SHP77 treated with DMSO at 0.1 percent for 48 hours (cell line): Measurements from ENCODE around the gene SLC13A5.
"Not testable (repeated sequence)": the region's sequence is repeated elsewhere in the genome, so short reads cannot be mapped to it uniquely, and the experiment has no call there.

ENCODE experiments used
- DNase-seq: peaks from one replicate; lab custom pipeline; 2025; lab: John Stamatoyannopoulos, UW

The SLC13A5 gene

DNA sequence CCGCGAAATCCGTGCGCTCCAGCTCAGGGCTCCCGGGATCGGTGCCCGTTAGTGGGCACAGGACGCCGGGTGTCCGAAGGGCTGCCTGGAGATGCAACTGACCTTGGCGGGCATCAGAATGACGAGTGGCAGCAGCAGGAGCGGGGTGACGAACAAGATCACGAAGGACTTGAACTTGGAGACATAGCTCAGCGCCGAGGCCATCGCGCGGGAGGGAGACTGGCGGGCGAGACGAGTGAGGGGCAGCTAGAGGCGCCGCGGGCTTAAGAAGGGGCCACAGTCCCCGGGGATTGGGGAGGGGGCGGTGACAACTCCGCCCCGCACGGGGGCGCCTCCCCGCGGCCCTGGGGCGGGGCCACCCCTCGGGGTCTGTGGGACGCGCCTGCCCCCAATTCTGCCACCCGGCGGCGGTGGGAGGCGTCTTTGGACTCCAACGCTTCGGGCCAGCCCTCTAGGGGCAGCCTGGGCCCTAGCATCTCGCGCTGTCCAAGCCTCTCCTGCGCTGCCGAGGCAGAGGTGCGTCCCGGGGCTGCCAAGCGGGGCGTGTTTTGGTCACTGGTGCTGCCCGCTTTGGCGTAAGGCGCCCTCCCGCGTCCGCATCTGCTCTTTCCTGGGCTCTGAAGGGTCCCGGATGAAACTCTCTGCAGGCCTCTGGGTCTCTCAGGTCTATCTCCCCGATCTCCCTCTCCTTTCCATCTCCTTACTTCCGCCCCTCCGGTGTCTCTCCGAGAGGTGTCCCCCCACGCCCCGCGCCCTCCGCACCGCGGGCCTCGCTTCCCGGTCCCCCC is at the start of gene SLC13A5:
Gene SLC13A5 (minus strand): TSS at position 240 of the 788 bp plus-strand sequence. CDS start 36 bp downstream, at position 204.
- DNase-seq = no peak

DNA sequence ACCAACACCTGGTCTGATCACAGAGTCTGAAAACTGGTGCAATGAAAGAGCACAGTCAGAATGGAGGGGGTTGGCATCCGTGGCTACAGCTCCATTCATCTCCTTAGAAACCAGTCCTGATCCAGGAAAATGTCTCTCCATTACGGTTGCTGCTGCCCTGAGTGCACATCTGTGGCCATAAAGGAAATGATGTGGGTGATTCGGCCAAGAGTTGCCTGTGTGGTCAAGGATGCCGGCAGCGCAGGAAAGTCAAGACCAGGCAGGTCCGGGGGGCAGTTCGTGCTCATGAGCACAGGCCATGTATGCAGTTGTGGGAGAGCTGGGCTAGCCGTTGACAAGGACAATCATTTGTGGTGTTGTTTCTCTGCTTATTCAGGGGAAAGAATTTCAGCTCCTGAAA is 48.6 kb upstream of the SLC13A5 start:
- no peak for DNase-seq

DNA sequence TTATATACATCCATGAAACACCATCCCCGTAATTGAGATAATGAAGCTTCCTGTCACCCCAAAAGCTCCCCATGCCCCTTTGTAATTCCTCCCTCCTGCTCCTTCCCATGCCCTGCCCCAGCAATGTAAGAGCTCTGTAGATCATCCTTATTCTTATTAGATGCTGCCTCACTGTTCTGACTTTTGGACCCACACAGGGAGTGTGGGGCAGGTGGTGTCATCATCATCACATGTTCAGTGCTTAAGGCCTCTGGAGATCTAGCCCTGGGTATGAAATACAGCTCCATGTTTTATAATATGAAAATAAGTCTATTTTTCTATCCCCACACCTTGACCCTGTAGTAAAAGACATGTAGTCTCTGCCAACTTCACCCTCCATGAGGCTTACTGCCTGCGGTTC is 44.6 kb upstream of the SLC13A5 start:
- DNase-seq = no peak

DNA sequence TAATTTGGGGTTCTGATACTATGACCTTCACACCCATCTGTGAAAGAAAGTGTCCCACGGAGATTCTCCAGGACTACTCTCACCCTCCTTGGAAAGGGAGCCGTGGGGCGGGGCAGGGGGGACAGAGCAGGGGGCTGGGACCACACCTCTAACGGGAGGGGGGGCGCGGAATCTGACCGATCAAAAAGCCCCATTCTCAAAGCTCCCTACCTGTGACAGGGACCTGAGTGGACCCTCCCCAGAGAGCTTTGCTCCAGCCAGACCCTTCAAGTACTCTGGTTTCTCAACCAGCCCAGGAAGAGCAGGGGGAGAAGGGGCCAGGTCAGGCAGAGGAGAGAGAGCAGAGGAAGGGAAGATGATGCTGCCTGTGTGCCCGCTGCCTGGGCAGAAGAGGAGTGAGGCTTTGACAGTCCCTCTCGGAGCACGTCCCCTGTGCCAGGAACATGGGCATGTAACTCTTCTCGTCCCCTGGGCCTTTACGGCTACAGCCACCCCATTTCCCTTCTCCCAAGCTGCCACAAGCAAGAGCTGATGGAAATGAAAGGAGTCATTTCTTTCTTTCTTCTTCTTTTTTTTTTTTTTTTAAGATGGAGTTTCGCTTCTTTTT is 43.4 kb upstream of the SLC13A5 start:
- no peak for DNase-seq

DNA sequence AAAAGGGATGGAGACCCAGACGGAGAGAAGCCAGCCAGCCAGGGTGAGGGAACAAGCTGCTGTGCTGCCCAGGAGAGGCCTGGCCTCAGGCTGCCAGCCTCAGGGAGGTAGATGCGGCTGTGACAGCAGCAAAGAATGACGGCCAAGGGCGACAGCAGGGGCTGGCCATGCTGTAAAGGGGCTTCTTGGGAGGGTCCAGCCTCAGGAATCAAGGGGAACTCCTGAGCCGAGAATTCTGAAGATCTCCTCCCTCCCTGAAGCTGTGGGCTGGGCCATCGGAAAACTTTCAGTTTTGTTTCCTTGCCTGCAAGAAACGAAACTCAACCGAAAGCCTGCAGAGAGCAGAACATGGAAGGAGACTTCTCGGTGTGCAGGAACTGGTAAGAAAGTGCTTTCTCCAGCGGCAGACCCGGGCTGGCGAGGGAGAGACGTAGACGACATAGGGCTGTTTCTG is 42.6 kb upstream of the SLC13A5 start, which contains the start of gene XAF1:
Gene XAF1 (plus strand): TSS at position 316 of the 454 bp plus-strand sequence. CDS start 33 bp downstream, at position 349.
- no peak for DNase-seq

DNA sequence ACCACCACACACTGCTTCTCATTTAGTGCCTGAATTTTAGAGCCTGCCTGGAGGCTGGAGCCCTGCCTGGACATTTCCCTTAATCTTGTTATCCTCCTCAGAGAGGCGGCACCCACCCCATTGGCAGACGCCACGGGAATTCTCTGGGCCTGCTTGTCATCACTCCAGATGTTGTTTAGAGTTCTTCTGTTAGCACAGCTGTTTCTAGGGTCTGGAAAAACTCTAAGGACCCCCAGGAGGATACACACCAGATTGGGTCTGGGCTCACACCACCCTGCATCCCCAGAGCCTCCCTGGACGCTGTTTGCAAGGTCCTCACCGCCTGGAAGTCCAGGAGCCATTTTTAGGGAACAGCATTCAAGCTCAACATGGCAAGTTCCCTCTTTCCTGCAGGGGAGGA is 42.1 kb upstream of the SLC13A5 start:
- no peak for DNase-seq

DNA sequence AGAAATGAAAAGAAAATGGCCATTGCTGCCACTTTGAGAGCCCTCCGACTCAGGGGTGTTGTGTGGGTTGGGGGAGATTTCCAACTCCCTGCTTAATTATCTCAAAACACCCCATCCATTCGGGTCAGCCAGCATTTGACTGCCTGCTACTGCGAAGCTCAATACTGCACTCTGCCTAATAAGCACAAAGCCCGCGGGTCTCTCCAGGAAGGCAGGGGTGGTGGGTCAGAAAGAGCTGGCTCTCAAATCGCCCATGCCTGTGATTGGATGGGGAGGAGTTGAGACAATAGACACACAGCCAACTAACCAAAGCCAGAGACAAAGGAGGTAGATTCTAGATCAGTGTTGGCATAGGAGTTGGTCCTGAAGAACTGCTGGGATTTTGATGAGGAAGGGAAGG is 40.4 kb upstream of the SLC13A5 start:
- DNase-seq = no peak

DNA sequence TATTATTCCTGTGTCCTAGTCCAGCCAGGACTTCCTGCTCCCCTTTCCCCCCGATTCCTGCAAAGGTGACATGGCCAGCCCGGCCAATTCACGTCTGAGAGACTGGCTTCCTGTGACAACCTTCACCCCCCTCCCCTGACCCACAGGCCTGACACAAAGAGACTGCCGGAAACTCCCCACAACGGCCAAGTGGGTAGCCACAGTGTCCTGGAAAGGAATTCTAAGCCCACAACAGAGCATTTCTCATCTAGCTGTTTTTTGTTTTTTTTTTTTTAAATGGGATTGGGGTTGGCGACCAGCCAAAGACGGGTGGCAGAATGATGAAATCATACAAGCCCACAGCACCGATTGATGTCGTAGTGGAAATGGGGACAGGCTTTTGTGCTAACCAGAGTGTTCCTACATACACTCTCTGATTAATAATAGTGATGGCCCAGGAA is 39.9 kb upstream of the SLC13A5 start:
- no peak for DNase-seq

DNA sequence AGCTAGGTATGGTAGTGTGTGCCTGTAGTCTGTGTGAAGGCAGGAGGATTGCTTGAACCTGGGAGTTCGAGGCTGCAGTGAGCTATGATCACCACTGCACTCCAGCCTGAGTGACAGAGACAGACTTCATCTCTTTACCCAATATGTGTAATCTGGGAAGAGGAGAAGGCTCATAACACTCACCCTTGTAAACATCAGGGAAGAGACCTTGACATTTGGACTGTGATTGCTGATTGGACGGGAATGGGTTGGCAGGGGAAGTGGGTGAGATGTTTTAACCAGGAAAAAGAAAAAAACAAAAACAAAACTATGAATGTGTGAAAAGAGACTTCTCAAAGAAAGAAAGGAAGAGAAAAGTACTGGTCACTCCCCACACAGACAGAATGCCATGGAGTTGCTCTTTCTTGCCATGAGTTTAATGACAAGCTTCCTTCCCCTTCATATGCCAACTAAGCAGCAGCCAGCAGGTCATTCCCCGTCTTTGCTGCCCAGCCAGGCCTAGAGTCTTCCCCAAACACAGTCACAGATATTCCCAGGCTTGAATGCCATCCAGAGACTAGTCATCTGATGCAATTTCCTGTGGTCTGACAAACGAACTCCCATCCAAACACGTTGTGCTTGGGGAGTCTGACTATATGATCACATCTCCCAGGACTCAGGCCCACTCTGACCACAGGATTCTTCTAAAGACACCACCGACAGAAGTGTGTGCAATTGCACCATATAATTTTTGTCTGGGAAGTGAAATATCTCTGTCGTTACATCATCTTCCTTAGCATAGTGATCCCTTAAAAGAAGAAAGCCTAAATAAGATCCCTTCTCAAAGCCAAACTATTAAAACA is 39.1 kb upstream of the SLC13A5 start:
- no peak for DNase-seq

DNA sequence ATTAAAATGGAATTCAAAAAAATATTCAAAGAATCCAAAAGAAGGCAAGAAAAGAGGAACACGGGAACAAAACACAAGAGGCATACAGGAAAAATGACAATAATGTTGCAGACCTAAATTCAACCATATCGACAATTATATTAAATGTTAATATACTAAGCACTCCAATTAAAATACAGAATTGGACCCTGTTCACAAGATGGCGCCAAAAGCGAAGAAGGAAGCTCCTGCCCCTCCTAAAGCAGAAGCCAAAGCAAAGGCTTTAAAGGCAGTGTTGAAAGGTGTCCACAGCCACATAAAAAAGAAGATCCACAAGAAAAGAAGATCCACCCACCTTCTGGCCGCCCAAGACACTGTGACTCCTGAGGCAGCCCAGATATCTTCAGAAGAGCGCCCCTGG is 36.4 kb upstream of the SLC13A5 start:
- no peak for DNase-seq

DNA sequence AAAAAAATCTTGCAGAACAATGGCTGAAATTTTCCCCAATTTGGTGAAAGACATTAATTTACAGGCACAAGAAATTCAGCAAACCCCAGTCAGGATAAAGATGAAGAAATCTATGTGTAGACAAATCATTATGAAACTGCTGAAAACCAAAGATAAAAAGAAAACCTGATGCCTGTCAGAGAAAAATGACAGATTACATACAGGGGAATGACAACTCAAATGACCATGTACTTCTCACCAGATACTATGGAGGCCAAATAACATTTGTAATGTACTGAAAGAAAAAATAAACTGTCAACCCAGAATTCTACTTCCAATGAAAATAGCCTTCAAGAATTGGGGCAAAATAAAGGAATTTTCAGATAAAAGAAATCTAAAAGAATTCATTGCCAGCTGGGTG is 35.4 kb upstream of the SLC13A5 start:
- DNase-seq = no peak

DNA sequence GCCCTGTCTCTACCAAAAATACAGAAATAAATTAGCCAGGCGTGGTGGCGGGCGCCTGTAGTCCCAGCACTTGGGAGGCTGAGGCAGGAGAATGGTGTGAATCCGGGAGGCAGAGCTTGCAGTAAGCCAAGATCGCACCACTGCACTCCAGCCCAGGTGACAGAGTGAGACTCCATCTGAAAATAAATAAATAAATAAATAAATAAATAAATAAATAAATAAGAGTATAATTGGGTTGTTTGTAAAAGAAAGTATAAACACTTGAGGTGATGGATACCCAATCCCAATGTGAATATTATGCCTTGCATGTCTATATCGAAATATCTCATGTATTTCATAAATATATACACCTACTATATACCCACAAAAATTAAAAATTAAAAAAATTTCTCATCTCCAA is 33.5 kb upstream of the SLC13A5 start:
- DNase-seq = not testable (repeated sequence)

DNA sequence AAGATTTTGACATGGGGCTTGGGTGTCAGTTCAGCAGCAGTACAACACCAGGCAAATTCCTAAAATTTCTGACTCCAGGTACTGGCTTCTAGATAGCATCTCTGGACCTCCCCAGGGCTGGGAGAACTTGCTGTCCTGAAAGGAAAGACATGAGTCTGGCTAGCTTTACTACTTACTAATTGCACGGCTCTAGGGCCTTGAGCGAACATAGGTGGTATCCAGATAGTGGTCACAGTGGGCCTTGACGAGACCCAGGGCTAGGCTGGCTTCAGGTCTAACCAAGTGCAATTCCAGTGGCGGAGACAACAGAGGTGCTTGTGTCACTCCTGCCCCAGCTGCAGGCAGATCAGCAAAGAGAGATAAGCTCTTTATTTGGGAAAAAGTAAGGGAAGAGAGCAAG is 16.4 kb upstream of the SLC13A5 start:
- DNase-seq = no peak

DNA sequence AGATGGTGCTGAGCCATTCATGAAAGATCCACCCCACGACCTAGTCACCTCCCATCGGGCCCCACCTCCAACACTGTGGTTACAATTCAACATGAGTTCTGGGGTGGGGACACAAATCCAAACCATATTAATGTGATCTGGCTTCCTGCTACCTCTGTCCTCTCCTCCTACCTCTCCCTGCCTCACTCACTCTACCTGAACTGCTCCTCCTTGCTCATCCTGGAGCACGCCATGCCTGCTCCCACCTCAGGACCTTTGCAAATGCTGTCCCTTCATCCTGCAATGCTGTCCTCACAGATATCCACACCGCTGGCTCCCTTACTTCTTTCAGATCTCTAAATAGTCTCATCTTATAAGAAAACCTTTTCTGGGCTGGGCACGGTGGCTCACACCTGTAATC is 10.8 kb upstream of the SLC13A5 start:
- no peak for DNase-seq

DNA sequence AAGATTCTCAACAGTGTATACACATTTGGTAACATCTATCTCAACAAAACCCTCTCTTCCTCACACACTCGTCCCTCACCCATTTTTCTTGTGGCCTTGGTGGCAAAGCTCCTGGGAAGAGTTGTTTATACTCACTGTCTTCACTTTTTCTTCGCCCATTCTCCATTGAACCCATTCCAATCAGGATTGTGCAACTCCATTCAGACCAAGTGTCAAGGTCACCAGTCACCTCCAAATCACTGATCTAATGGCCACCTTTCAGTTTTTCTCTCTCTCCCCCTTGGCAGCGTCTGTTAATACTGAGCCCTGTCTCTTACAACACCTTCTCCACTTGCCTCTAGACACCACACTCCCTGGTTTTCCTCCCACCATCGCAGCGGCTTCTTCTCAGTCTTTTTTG is 8.6 kb upstream of the SLC13A5 start:
- DNase-seq = no peak

DNA sequence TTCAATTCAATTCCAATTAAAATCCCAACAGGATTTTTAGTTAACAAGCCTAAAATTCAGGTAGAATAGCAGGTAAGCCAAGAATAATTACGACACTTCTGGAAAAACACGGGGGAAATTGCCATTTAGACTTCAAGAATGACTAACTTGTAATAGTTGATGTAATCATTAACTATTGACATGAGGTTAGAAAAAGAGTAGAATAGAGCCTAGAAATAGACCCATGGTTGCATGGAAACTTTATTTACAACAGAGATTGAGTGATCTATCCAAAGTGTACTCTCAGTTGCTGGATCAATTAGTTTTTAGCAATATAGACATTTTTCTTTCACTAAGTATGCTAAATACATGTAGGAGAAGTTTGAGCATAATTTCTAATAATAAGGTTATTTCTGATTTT is 3.6 kb upstream of the SLC13A5 start:
- no peak for DNase-seq

DNA sequence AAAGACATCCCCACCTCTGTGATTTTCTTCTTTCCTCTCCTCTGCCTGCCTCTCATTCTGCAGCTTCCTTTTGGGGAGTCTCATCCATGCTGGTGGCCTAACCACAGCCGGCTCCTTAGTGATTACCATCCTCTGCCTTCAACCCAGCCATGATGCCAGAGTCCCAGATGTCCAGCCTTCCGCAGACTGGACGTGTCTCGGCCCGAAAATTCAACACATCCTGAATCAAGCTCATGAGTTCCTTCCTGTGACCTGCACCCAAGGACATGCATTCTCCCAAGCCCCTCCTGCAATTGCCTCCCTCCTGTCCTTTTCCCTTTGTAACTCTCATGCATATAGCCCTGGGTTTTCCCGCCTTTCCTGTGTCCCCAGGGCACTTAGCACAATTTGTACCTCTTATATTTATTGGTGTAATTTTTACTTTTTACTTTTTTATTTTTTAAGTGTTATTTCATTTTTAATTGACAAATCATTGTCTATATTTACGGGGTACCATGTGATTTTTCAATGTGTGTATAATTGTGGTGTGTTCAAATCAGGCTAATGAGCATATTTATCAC is 1.2 kb upstream of the SLC13A5 start:
- DNase-seq = no peak

DNA sequence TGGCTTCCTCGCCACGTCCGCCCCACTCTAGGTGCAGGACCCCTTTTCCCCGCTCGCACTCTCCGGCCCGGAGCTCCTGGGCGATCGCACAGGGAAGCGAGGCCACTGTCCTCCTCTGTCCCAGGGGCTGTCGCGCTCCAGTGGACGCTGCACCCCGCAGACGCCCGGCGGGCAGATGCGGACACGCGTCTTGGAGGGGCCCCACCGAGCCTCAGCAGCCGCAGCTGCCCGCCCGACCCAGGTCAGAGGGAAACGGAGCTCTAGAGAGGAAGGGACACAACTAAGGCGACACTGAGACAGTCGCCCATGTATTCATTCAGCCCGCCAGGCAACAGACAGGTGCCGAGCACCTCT is 726 bp upstream of the SLC13A5 start:
- no peak for DNase-seq

DNA sequence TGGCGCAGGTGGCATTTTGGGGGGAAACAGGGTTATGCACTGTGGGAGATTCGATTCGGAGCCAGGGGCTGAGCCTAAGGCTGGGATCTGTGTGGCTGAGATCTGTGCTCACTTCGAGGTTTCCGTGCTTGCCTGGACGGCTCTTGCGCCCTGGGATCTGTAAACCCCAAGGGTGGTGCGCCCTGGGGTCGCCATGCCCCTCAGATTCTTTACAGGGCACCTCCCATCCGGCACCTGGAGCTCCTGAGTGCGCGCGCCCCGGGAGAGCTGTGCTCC is 377 bp downstream of the SLC13A5 start:
- DNase-seq = no peak

DNA sequence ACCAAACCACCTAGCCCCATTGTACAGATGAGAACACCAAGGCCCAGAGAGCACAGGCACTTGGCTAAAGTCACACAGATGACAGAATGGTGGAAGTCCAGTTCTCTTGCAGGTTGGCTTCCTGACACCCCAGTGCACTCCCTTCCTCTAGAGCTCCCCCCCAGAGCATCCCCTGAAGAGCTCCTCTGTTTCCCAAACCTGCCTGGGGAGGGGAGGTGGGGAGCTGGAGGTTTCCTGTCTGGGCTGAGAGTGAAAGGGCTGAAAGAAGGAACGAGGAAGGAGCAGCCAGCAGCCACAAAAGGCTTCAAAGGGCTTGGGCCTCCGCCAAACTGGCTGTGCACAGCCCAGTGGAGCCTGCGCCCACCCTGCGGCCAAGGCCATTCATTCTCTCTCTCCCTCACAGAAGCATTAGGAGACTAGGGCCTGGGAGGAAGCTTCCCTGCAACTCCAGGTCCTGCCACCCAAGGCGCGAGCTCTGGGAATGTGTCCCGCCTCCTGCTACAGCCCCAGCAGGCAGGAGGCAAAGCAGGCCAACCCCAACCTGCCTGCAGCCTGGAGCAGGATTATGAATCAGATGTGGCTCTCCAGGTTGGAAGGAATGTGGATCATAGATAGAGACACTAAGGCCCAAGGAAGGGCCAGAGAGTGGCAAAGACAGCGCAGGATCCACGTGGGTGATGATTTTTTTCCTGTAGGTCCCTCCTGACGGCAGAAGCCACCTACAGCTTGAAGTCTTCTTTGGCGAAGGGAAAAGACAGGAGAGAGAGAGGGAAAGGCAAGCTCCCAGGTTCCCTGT is 913 bp downstream of the SLC13A5 start:
- DNase-seq = no peak

DNA sequence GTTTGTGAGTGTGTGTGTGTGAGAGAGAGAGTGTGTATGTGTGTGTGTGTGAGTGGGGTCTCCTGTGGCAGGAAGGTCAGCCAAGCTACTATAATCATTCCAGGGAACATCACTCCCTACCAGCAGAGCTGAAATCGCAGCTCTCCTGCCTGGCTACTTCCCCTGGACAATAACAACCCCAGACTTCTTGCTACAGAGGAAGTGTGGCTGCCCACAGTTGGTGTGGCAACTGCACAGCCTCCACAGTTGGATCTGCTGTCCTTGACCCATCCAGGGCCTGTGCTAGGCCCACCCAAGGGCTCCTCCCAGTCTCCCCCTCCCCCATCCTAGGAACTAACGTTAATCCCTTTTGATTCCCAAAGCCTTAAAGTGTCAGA is 1.5 kb downstream of the SLC13A5 start:
- DNase-seq = no peak
